HL-60/S4 (cell line): ENCODE measurements around the gene ATG16L1.

Experiments
- in situ Hi-C: fragments of 300-500 bp; cut with MboI; formaldehyde crosslinking; loops from 2 replicates; pipeline ENCODE4 v1.14.3; 2022; ENCODE audit warnings: low sequenced_read_pairs

Gene ATG16L1

GRCh38 chr2:233256048-233256447, 4.6 kb downstream of the ATG16L1 start:
- in situ Hi-C loops = loop anchor here (10.0 kb wide), 1 partner anchor 401 kb away; no protein-coding TSS in a partner anchor

DNA sequence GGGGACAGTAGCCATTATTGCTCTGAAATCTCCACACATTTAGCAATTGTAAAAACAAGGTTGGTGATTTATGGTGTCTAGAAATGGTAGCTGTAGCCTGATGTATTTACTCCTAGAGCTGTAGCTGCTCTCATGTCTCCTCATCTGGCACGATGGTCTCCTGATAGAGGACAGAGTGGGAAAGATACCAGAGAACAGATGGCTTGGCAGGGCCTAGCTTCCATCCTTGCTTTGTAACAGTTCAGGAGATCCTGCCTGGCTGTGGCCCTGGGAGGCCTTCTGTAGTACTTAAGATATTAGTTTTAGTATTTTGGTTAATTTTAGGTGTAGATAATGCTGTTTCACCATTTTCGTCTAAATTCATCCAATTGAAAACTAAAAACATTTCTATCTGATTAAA, 6.7 kb downstream of the ATG16L1 start:
- in situ Hi-C loops = loop anchor here (10.0 kb wide), 1 partner anchor 403 kb away; no protein-coding TSS in a partner anchor

- in situ Hi-C loops = loop anchor here (10.0 kb wide), 1 partner anchor 405 kb away; no protein-coding TSS in a partner anchor
Observed at GRCh38 chr2:233259730-233260129, 8.3 kb downstream of the ATG16L1 start.

- in situ Hi-C loops = no loop called here
Observed at GRCh38 chr2:233260661-233261060, 9.2 kb downstream of the ATG16L1 start.

DNA sequence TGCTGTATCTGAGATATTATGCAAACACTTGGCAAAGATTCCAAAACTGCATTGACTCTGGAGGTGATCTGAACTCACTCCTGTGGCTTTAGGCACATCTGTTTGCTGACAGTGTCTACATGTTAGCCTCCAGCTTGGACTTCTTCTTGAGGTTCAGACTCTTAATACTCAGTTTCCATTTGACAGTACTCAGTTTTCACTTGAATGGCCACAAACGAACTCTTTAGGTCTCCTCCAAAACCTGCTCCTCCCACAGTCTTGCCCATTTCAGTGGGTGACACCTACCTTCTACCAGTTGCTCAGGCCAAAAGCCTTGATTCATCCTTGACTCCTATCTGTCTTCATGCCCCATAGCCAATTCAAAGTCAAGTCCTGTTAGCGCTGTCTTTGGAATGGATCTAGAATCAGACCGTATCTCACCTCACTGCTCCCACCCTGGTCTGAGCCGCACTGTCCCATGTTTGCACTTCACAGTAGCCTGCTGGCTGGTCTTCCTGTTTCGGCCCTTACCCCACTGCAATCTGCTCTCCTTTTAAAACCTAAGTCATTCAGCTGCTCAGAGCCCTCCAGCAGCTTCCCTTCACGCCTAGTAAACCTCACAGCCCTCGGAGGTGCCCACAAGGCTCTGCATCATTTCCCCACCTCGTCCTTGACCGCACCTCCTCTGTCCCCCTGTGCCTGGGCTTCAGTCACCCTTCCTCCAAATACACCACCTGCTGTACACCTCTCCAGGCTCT, 10.5 kb downstream of the ATG16L1 start:
- in situ Hi-C loops = no loop called here

GRCh38 chr2:233262562-233262961, 11.1 kb downstream of the ATG16L1 start:
- in situ Hi-C loops = no loop called here

DNA sequence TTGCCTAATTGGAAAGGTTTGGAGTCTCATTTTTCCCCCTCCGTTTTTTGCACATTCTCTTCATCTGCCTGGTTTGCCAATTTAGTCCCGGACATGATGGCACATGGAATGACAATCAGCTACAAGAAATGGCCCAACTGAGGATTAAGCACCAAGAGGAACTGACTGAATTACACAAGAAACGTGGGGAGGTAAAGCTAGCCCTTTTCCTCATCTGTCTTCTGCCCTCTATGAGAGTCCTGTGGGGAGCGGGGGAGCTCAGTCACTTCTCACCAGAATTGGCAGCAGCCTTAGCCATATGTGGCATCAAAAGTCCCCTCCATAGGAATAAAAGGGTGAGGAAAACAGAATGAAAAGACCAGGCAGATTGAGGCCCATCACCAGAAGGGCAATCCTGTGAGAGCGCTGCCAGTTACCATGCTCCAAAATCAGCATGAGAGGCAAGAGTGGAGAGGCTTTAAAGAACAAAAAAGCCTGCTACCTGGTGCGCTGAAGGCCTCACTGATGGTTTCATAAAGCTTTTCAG, 11.6 kb downstream of the ATG16L1 start:
- in situ Hi-C loops = no loop called here

GRCh38 chr2:233264667-233265066, 13.2 kb downstream of the ATG16L1 start:
- in situ Hi-C loops = no loop called here

DNA sequence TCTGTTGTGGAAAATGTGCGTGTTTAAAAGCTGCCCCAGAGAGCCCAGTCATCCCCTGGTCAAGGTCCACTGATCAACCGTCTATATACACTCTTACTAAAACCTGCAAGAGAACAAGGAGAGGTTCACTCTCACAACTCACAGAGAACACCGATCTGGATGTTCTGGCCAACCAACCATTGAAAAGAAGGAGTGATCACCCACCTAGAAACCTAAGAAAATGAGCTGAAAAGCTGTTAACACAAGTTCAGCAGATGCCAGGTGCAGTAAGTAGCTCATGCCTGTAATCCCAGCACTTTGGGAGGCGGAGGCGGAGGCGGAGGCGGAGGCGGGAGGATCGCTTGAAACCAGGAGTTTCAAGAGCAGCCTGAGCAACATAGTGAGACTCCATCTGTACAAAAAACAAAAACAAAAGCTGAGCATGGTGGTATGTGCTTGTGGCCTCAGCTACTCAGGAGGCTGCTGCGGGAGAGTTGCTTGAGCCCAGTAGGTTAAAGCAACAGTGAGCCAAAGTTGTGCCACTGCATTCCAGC, 14.5 kb downstream of the ATG16L1 start:
- in situ Hi-C loops = no loop called here

DNA sequence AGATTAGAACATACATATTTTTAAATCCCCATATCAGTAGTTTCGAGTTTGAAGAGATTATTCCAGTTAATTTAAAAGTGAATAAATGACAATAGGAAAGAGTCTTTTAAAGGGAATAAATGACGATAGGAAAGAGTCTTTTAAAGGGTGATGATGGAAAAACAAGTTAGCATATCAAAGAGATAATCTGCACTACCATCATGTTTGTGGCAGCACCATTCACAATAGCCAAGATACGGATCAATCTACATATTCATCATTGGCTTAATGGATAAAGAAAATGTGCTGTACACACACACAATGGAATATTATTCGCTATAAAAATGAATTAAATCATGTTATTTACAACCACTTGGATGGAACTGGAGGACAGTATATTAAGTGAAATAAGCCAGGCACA, 15.0 kb downstream of the ATG16L1 start:
- in situ Hi-C loops = no loop called here

DNA sequence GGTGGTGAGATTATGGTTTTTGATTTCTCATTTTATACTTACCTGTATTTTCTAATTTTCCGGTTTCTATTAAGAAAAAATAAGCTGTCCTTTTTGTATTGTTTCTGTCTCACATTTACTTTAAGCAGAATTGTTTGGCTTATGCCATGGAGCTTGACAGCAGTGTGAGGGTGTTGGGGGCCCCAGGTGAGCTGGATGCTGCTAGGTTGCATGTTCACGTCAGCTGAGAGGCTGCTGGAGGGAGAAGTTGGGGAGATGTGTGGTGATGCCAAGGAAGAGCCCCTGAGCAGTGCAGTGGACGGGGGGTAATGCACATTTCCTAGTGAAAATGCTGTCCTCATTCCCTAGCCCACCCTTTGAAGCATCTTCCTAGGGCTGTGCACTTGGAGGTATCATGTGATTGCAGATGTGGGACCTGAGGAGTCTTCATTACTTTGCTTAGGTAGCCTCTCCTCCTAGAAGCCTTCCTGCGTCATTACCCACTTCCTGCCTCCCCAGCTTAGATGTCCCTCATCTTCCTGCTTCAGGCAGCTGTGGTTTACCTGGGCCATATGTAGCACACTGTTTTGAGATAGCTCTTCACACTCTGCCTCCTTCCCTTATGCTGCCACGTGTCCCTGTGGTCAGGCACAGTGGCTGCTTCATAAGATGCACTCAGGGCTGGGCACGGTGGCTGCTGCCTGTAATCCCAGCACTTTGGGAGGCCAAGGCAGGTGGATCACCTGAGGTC, 16.2 kb downstream of the ATG16L1 start:
- in situ Hi-C loops = no loop called here

DNA sequence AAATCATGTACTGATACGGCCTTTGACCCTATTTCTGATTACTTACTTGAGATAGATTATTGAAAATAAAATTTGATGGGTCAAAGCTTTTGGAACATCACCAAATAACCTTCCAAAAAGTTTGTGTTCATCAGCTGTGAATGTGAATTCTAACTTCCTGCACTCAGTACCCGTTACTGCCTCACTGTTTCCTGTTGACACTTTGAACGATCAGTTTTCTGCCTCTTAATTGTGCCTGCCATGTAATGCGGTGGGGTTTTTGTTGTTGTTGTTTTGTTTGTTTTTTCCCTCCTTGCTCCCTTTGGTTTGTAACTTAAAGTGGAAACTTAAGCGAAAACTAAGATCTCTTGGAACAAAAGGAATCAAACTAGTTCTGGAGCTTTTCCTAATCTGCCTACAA, 18.9 kb downstream of the ATG16L1 start:
- in situ Hi-C loops = no loop called here

- in situ Hi-C loops = no loop called here
Observed at GRCh38 chr2:233270951-233271350, 19.5 kb downstream of the ATG16L1 start.

- in situ Hi-C loops = no loop called here
Observed at GRCh38 chr2:233271693-233272092, 20.2 kb downstream of the ATG16L1 start.

DNA sequence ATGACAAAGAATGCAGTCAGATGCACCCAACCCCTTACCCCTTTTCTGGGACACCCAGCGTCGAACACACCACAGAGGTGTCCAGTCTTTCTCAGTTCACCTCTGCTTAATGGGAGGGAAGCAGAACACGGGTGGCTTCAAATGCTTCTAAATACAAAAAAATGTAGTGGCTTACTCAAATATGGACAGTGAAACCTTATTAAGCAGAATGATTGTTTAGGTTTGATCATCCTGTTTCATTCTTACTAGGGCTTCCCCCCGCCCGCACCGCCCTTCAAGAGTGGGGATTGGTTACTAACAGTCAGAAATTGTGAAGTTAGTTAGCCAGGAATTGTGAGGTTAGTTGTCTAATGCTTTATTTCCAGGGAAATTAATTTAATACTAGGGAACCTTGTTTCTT, 21.6 kb downstream of the ATG16L1 start:
- in situ Hi-C loops = no loop called here

DNA sequence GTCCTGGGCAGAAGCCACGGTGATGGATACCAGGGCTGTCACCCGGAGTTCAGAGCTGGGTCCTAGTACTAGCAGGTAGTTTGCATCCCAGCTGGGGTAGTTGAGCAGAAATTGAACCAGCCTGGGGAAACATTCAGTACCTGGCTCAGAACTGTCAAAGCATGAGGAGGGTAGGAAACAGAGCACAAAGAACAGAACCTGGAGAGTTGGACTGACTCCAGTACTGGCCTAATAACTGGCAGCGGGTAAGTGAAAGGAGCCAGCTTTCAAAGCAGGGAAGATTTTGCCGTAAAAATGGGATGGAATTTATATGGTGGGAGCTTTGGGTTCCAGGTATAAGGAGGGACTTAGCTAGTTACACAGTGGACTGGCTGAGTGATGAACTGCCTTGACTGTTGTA, 23.8 kb downstream of the ATG16L1 start:
- in situ Hi-C loops = no loop called here

DNA sequence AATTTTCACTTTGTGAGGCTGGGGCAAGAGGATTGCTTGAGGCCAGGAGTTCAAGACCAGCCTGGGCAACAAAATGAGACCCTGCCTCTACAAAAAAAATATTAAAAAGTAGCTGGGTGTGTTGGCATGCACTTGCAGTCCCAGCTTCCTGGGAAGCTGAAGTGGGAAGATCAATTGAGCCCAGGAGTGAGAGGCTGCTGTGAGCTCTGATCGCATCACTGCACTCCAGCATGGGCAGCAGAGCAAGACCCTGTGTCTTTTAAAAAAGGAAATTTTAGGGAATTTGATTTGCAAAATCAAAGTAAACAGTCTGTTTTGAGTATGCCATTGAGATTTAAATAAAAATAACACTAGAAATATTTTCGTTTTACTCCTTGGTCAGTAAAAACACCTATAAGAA, 27.4 kb downstream of the ATG16L1 start:
- in situ Hi-C loops = no loop called here

- in situ Hi-C loops = no loop called here
Observed at GRCh38 chr2:233280114-233280693, 28.7 kb downstream of the ATG16L1 start.

GRCh38 chr2:233281553-233281952, 30.1 kb downstream of the ATG16L1 start:
- in situ Hi-C loops = no loop called here

DNA sequence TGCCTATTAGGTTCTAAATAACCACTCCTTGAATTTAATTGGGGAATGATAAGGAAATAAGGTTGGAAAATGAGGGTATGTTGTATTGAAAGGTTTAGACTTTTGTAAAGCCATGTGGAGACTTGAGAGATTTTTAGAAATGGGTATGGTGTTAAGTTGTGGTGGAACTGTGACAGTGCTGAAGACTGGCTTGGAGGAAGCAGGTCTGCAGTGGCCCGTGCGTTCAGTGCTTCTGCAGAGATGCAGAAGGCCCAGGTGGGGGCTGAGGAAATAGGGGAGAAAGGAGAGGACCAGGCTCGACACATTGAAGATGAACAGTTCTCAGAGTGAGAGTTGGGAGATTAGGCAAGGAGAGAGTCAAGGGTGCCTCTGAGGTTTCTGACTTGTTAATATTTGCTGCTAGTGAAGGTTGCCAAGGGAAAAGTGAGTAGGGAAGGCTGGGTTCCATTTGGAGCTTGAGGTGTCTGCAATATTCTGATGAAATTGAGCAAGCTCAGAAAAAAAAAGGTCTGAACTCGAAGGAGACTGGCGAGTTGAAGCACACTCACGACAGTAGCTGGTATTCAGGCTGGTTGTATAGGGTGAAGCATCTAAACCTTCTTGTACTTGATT, 30.6 kb downstream of the ATG16L1 start:
- in situ Hi-C loops = no loop called here

DNA sequence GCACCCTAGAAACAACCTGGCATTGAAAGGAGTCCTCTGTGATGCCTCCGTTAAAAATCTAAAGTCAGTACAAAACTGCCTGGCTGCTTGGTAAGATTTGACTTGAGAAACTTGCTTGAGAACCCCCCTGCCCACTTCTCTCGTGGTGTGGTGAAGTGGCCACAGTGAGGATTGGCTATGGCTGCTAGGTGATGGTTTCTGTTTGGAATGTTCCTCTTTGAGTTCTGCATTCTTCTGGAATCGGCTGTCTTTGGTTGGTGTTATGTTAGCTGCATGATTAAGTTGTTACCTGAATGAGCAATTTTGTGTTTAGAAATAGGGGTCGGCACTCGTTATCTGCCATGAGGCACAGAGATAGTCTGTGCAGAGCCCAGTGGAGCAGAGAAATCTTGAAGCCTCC, 34.4 kb downstream of the ATG16L1 start:
- in situ Hi-C loops = no loop called here
